Calu3 (cell line): ENCODE measurements around the gene ADORA2B. TPM values are rescaled to one million over a fixed set of nuclear protein-coding genes. Genes with fewer than 3 reads are reported as not detected.

Source experiments
- BruUV-seq: library from RNA; stranded (reverse); fragments of 400-500 nt; replicated peaks from 2 replicates; lab custom pipeline; 2021; lab: Mats Ljungman, UMichigan
- CTCF ChIA-PET: fragments of 300-600 bp; sonication (Branson Sonifier 250); formaldehyde crosslinking; loops from one replicate; lab custom pipeline; 2022; ENCODE audit warnings: antibody characterized with exemption; lab: Charles Lee
- DNase-seq: peaks from one replicate; pipeline ENCODE4 v3.0.0; 2022
- H3K27ac Mint-ChIP-seq: one replicate; pipeline ENCODE4 v1.8.0; 2022; ENCODE audit warnings: mixed read lengths; ENCODE audit not compliant: unreplicated experiment
- H3K27me3 Mint-ChIP-seq: one replicate; pipeline ENCODE4 v1.8.0; 2022; ENCODE audit warnings: mixed read lengths; ENCODE audit not compliant: unreplicated experiment
- H3K36me3 Mint-ChIP-seq: one replicate; pipeline ENCODE4 v1.8.0; 2022; ENCODE audit warnings: mild to moderate bottlenecking, moderate library complexity, mixed read lengths; ENCODE audit not compliant: insufficient read depth, unreplicated experiment
- H3K4me1 Mint-ChIP-seq: one replicate; pipeline ENCODE4 v1.8.0; 2022; ENCODE audit warnings: mild to moderate bottlenecking, low read depth, mixed read lengths; ENCODE audit not compliant: unreplicated experiment
- H3K4me3 Mint-ChIP-seq: one replicate; pipeline ENCODE4 v1.8.0; 2022; ENCODE audit warnings: mild to moderate bottlenecking, low read depth, moderate library complexity, mixed read lengths; ENCODE audit not compliant: unreplicated experiment
- H3K9me3 Mint-ChIP-seq: one replicate; pipeline ENCODE4 v1.8.0; 2022; ENCODE audit warnings: low read depth, mixed read lengths; ENCODE audit not compliant: unreplicated experiment
- intact Hi-C: fragments of 100-400 bp; cut with micrococcal nuclease; formaldehyde crosslinking; loops from one replicate; pipeline ENCODE4 v1.10.0; 2022; ENCODE audit not compliant: unreplicated experiment
- total RNA-seq: library from RNA; stranded (reverse); gene quantifications from 2 replicates; pipeline ENCODE4 v1.2.3, GENCODE V29; 2022
- TF ChIP-seq, protein P1 (sequence below): fragments of 200-600 bp; IDR thresholded peaks from one replicate; pipeline ENCODE4 v1.8.0; 2022; ENCODE audit warnings: antibody characterized with exemption; ENCODE audit not compliant: unreplicated experiment

Gene ADORA2B
- total RNA-seq, 1 experiment from 2014 or later = 12.6 TPM

DNA sequence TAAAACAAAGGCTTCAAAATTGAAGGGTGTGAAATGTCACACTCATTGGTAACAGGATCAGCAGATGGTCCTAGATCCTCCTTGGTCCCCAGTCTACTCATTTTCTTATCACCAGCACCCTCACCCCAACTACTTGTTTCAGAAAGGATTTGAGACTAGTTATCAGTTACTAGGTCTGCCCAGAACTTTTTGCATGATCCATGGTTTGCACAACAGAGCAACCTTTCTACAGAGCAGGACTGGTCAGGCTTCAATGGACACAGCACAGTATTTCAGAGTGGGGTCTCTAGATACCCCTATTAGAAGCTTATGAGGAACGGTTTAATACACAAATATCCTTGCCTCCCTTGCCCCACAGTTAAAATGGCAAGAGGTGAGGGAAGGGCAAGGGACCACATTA is 80.3 kb downstream of the ADORA2B start:
- CTCF ChIA-PET = no interaction called here
- no TSS peak for BruUV-seq
- H3K9me3 Mint-ChIP-seq = no peaks in the 10 kb centered on the region
- intact Hi-C loops = no loop called here
- DNase-seq = no peak
- no peak overlapping the region for H3K27ac Mint-ChIP-seq
- TF ChIP-seq, protein P1, sequence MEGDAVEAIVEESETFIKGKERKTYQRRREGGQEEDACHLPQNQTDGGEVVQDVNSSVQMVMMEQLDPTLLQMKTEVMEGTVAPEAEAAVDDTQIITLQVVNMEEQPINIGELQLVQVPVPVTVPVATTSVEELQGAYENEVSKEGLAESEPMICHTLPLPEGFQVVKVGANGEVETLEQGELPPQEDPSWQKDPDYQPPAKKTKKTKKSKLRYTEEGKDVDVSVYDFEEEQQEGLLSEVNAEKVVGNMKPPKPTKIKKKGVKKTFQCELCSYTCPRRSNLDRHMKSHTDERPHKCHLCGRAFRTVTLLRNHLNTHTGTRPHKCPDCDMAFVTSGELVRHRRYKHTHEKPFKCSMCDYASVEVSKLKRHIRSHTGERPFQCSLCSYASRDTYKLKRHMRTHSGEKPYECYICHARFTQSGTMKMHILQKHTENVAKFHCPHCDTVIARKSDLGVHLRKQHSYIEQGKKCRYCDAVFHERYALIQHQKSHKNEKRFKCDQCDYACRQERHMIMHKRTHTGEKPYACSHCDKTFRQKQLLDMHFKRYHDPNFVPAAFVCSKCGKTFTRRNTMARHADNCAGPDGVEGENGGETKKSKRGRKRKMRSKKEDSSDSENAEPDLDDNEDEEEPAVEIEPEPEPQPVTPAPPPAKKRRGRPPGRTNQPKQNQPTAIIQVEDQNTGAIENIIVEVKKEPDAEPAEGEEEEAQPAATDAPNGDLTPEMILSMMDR = no peak
- peaks cover 34% of the 10 kb centered on the region for H3K36me3 Mint-ChIP-seq
- no peaks in the 10 kb centered on the region for H3K4me1 Mint-ChIP-seq
- no peaks in the 10 kb centered on the region for H3K27me3 Mint-ChIP-seq
- H3K4me3 Mint-ChIP-seq = no peak overlapping the region

Other genes starting within 250 kb of the ADORA2B start
- 15.3 and 22.3 TPM in 2 replicates for gene ZNF286A, start 245.4 kb upstream of the ADORA2B start, total RNA-seq
- gene TBC1D26, start 212.8 kb upstream of the ADORA2B start, total RNA-seq = 0.19 TPM in 1 of 2 replicates, not detected in the other
- 11.9 and 12.4 TPM in 2 replicates for gene ZSWIM7, start 54.6 kb downstream of the ADORA2B start, total RNA-seq
- gene TTC19, start 54.7 kb downstream of the ADORA2B start, total RNA-seq = 30.3 and 31.6 TPM in 2 replicates